Motor neuron (in vitro differentiated cells): Measurements from ENCODE around the gene MAP1LC3B2. TPM values are rescaled to one million over a fixed set of nuclear protein-coding genes. Genes with fewer than 3 reads are reported as not detected.
"Not testable (repeated sequence)": the region's sequence is repeated elsewhere in the genome, so short reads cannot be mapped to it uniquely, and the experiment has no call there.

Source experiments
- ATAC-seq, 8 experiments: fragments of 200-7000 bp; cut with Tn5 transposase; replicated peaks in 6 of 8; 2 replicates each; pipeline ENCODE4 v1.8.0; 2021; ENCODE audit warnings: mild to moderate bottlenecking in 8 of 8, moderate library complexity in 8 of 8
- H3K27ac ChIP-seq, 2 donors: fragments of 250-450 bp; sonication (Bioruptor Pico); 2 replicates each; pipeline ENCODE4 v1.9.0; 2021; ENCODE audit warnings: antibody characterized with exemption in 2 of 2, mild to moderate bottlenecking in 2 of 2, moderate library complexity in 1 of 2
- H3K4me1 ChIP-seq, 2 donors: fragments of 250-450 bp; sonication (Bioruptor Pico); replicated peaks in 1 of 2; 2 replicates each; pipeline ENCODE4 v1.6.1; 2021; ENCODE audit warnings: antibody characterized with exemption in 2 of 2, mild to moderate bottlenecking in 2 of 2, moderate library complexity in 1 of 2
- H3K4me3 ChIP-seq, 5 donors: fragments of 250-450 bp; sonication (Bioruptor Pico); 2 replicates each; pipeline ENCODE4 v1.9.0; 2021; ENCODE audit warnings: antibody characterized with exemption in 5 of 5, mild to moderate bottlenecking in 5 of 5, moderate library complexity in 4 of 5
- WGBS, 10 experiments: fragments of 450-650 bp; shearing (Covaris generic); methylation state at CpG; one replicate each; pipeline ENCODE4 v1.0.0; 2022; 5-methylcytosine and 5-hydroxymethylcytosine counted together
- in situ Hi-C, 9 experiments: fragments of 400-800 bp; cut with MboI; loops; one replicate each; pipeline ENCODE4 v1.15.0; 2021; ENCODE audit warnings: low sequenced_read_pairs in 9 of 9, low pct_unique_long_range_greater_than_20kb in 2 of 9; ENCODE audit not compliant: unreplicated experiment in 9 of 9
- total RNA-seq, 8 experiments: library from RNA; unstranded; fragments of 300-600 nt; gene quantifications; 2 replicates each; pipeline versions ENCODE4 v1.2.3 to v1.2.4, GENCODE V29; 2022

Gene MAP1LC3B2
- total RNA-seq, 8 experiments from 2014 or later = 0.61 to 3.8 (median 1.1) TPM

DNA sequence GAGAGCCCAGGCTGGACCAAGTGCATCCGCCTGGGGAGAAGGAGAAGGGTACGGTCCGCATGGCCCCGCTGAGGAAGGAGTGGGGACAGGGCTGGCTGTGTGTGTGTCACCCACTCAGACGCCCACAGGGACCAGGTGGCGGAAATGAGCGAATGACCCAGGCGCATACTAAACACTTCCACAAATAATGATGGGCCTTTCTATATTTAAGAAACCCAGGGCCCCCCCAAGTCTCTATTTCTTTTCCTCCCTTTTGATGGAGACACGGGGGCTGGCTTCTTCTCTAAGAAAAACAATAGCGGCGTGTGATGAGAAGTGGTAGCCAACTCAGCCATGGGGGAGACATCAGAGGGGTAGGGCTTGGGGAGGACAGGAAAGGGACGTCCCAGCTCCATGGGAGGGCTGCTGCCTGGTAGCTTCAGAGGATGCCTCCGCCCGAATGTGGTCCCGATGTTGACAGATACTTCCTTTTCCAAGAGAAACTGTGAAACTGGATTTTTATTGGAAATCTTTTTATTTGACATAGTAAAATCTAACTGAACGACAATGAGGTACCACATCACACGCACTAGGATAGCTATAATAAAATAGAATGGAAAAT, 6.3 kb upstream of the MAP1LC3B2 start:
- no peak overlapping the region for H3K4me3 ChIP-seq
- WGBS, 10 experiments = 88 to 100% (median 90%) methylated on average over 1 to 9 of the region's 17 CpGs; no CpG with 5 or more reads in 1 of the 10 experiments
- ATAC-seq = peak in 3 of 8 experiments; percentile 3 to 22 (median 15)
- H3K4me1 ChIP-seq = peaks cover 19 to 23% of the 10 kb centered on the region in 2 donors
- H3K27ac ChIP-seq = no peak overlapping the region
- in situ Hi-C loops = no loop called here

DNA sequence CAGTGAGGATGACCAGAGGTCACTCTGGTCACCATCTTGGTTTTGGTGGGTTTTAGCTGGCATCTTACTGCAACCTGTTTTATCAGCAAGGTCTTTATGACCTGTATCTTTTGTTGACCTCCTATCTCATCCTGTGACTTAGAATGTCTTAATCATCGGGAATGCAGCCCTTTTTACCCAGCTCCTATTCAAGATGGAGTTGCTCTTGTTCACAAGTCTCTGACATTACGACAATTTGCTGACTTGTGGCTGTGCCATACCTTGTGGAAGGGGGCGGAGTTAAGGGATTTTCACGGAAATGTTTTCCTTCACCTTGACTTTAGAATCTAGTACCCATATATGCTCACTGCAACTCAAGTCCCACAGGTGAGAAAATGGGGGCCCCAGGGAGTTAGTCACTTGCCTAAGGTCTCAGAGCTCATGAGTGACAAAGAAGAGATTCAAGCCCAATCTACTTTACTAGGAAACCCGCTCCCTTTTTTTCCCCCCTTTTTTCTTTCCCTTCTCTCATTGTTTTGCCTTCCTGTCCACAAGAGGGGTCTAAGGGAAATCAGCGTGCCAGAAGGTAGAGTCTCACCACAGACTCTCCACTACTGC, 2.7 kb upstream of the MAP1LC3B2 start:
- Histone ChIP-seq H3K27ac (no peak overlapping the region), H3K4me1 (peaks cover 14 to 15% of the 10 kb centered on the region in 2 donors), H3K4me3 (no peak overlapping the region)
- ATAC-seq = no peak
- 77 to 100% (median 99%) methylated on average over 1 to 5 of the region's 6 CpGs; no CpG with 5 or more reads in 2 of the 10 experiments for WGBS, 10 experiments
- in situ Hi-C loops = no loop called here

DNA sequence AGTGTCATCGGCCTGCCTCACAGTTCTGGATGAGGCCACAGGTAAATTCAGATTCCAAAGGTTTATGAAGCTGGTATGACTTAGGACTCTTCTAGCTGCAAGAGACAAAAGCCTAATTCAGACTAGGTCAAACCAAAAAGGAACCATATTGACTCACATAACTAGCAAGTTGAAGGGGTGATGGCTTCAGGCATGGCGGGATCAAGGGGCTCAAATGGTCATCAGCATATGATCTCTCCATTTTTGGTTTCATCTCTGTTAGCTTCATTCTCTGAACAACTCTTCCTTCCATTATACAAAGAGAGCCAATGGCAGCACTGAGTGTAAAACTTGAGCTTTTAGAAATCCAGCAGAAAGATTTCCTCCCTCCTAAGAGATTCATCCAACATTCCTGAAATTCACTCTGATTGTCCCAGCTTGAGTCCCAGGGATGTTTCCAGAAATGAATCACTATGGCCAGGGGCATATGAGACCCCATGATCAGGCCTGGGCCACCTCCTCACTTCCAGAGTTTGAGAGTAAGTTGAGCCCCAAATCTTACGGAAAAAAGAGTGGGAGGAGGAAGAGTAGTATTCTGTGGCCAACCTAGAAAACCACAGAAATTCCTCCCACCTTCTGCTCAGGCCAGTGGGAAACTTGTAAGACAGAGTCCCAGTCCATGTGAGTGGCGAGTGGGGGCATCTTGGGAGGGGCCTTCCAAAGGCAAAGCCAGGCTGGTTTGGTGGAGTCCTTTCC, 2.0 kb upstream of the MAP1LC3B2 start:
- peaks cover 11 to 15% of the 10 kb centered on the region in 2 donors for H3K4me1 ChIP-seq
- ATAC-seq = no peak
- no peak overlapping the region for H3K27ac ChIP-seq
- H3K4me3 ChIP-seq = no peak overlapping the region
- WGBS, 10 experiments = 69 to 100% (median 100%) methylated on average over 1 to 3 of the region's 4 CpGs; no CpG with 5 or more reads in 5 of the 10 experiments
- in situ Hi-C loops = no loop called here

DNA sequence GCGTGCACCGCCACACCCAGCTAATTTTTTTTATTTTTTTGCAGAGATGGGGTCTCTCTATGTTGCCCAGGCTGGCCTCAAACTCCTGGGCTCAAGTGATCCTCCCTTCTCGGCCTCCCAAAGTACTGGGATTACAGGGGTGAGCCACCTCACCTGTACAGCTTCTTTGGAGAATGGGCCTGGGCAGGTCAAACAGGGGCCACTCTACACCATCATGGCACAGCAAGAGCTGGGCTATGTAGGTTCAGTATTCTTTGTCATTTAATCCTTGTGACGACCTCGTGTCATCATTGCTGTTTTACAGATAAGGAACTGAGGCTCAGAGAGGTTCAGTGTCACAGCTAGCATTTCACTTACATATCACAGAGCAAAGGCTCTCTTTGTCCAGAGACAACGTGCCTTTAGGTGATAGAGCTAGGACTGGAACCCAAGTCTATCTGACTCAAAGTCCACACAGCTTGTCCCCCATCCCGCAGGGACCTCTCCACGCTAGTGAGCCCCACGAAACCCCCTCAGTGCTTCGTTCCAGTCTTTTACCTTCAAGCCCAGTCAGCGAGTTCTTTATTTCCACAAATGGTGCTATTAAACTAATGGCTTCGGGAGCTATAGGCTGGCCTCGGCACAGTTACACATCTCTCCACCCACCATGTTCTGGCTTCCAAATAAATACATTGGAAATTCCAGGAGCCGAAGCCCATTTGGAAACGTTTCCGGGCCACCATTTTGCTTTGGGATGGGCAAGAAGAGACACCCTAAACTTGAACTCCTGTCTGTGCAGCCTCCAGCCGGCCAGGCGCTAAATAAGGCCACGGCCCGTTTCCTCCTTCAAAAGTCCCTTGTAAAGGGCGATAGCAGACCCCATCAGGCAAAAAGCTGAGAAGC, 660 bp upstream of the MAP1LC3B2 start:
- in situ Hi-C loops = no loop called here
- no peak for ATAC-seq
- 81 to 100% (median 95%) methylated on average over 2 to 11 of the region's 21 CpGs; no CpG with 5 or more reads in 2 of the 10 experiments for WGBS, 10 experiments
- H3K4me3 ChIP-seq = no peak overlapping the region
- peaks cover 11 to 15% of the 10 kb centered on the region in 2 donors for H3K4me1 ChIP-seq
- H3K27ac ChIP-seq = no peak overlapping the region

DNA sequence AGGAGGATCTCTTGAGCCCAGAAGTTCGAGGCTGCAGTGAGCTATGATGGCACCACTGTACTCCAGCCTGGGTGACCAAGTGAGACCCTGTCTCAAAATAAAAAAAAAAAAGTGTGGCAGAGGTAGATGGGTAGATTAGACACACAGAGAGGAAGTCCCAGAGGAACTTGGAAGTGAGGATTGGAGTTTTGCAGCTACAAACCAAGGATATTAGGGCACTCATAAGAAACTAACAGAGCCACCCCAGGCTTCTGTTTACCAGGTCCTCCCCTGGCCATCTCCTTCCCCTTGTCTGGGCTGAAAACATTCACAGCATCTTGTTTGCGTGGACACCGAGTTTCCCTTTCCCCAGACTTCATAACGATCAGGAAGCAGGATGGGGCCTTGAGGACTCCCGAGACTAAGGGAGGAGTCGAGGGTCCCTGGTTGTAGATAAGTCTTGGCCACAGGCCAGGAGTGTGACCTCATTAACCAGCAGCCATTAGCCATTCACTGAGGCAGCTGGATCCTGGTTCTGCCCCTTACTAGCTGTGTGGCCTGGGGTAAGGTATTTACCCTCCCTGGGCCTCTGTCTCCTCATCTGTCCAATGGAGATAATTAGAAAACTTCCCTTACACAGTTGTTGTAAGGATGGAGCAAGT, 2.1 kb downstream of the MAP1LC3B2 start:
- H3K27ac ChIP-seq = no peak overlapping the region
- peaks cover 11 to 15% of the 10 kb centered on the region in 2 donors for H3K4me1 ChIP-seq
- ATAC-seq = no peak
- in situ Hi-C loops = no loop called here
- no peak overlapping the region for H3K4me3 ChIP-seq
- 67 to 100% (median 91%) methylated on average over 1 to 6 of the region's 6 CpGs; no CpG with 5 or more reads in 2 of the 10 experiments for WGBS, 10 experiments

DNA sequence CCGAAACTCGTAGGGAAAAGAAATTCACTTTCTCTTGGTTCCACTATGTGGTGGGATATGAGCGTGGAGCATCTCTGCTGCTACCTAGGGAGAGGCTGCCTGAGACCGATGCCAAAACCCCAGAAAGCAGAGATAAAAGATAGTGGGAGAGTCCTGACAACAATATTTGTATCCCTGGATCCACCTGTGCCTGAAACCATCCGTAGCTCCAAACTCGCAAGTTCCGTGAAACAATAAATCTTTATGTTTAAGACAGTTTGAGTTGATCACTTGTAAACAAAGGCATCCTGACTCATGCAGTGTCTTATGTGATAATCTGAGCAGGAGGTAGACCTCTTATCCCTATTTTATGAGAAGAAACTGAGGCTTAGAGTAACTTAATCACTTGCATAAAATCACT, 2.9 kb downstream of the MAP1LC3B2 start:
- in situ Hi-C loops = no loop called here
- Histone ChIP-seq H3K27ac (no peak overlapping the region), H3K4me1 (peaks cover 11 to 15% of the 10 kb centered on the region in 2 donors), H3K4me3 (no peak overlapping the region)
- ATAC-seq = no peak
- 45 to 100% (median 91%) methylated on average over 2 to 7 of the region's 7 CpGs; no CpG with 5 or more reads in 2 of the 10 experiments for WGBS, 10 experiments

DNA sequence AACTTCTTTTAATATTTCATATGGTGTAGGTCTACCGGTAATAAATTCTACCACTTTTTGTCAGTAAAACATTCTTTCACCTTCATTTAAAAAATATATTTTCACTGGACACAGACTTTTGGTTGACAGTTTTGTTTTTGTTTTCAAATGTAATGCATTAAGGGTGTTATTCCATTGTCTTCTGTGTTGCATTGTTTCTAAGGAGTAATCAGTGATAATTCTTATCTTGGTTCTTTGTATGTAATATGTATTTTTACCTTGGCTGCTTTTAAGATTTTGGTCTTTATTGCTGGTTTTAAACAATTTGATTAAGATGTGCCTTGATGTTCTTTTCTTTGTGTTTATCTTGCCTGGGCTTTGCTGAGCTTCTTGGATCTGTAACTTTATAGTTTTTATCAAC, 4.1 kb downstream of the MAP1LC3B2 start:
- Histone ChIP-seq H3K4me3 (no peak overlapping the region), H3K4me1 (peaks cover 11 to 15% of the 10 kb centered on the region in 2 donors), H3K27ac (no peak overlapping the region)
- 100% methylated on average over 1 of the region's 1 CpG; no CpG with 5 or more reads in 2 of the 10 experiments for WGBS, 10 experiments
- no peak for ATAC-seq
- in situ Hi-C loops = no loop called here

DNA sequence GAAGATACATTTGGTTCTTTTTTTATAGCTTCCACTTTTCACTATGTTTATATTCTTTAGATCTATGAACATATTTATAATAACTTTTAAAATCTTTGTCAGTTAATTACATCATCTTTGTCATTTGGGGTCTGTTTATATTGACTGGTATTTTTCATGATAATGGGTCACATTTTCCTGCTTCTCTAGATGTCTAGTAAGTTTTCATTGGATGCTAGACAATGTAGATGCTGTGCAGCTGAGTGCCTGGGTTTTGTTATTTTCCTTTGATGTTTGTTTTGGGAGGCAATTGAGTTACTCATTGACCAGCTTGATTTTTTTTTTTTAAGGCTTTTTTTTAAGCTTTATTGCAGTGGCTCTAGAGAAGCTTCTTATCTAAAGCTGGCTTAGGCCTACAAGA, 4.9 kb downstream of the MAP1LC3B2 start:
- no peak overlapping the region for H3K4me3 ChIP-seq
- H3K4me1 ChIP-seq = peaks cover 9 to 10% of the 10 kb centered on the region in 2 donors
- in situ Hi-C loops = no loop called here
- no peak for ATAC-seq
- no peak overlapping the region for H3K27ac ChIP-seq

DNA sequence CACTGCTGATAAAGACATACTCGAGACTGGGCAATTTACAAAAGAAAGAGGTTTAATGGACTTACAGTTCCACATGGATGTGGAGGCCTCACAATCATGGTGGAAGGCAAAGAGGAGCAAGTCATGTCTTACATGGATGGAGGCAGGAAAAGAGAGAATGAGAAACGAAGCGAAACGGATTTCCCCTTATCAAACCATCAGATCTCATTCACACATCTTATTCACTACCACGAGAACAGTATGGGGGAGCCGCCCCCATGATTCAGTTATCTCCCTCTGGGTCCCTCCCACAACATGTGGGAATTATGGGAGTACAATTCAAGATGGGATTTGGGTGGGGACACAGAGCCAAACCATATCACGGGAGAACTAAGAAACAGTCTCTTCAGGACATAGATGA, 6.0 kb downstream of the MAP1LC3B2 start:
- H3K4me1 ChIP-seq, H3K27ac ChIP-seq, ATAC-seq, H3K4me3 ChIP-seq, in situ Hi-C loops: not testable (repeated sequence)
- 29 to 100% (median 79%) methylated on average over 1 to 6 of the region's 7 CpGs; no CpG with 5 or more reads in 2 of the 10 experiments for WGBS, 10 experiments

DNA sequence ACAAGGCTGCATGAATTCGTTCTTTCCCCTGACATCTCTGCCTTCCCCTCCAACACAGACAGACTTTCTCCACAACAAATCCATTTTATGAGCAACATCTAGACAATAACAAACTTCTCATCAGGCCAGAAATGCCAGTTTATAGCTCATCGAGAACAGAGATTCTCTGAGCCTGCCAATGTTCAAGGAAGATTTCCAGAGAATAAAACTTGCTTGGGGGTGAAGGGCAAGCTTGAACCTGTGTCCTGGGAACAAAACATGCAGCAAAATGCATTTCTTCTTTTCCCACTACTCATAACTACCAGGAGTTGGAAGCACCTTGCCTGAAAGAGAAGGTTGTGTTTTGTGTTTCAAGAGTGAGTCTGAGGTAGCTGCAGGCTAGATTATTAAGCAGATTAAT, 6.8 kb downstream of the MAP1LC3B2 start:
- no peak for ATAC-seq
- in situ Hi-C loops = no loop called here
- 42 to 100% (median 80%) methylated on average over 1 to 2 of the region's 2 CpGs; no CpG with 5 or more reads in 3 of the 10 experiments for WGBS, 10 experiments

DNA sequence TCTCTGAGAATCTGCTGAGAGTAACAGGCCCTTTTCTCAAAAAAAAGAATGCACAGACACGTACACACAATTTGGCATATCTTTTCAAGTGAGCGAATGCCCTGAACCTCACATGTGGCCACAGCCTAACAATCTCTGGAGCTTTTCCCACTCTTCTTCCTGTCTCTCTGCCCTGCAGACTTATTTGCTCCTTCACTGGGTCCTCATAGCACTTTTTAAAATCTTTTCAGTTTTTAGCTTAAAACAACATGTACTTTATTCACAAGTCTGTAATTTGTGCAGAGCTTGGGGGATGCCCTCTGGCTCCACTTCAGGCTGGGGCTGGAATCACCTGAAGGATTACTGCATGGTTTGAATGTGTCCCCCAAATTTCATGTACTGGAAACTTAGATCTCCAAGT, 9.0 kb downstream of the MAP1LC3B2 start:
- no peak for ATAC-seq
- Histone ChIP-seq H3K27ac (no peak overlapping the region), H3K4me3 (no peak overlapping the region), H3K4me1 (no peaks in the 10 kb centered on the region)
- in situ Hi-C loops = no loop called here
- WGBS, 10 experiments = 0 to 100% (median 80%) methylated on average over 1 to 2 of the region's 2 CpGs; no CpG with 5 or more reads in 5 of the 10 experiments

More for the DNA sequence above, 6.8 kb downstream of the MAP1LC3B2 start:
- H3K27ac ChIP-seq = no peak overlapping the region
- H3K4me1 ChIP-seq = no peaks in the 10 kb centered on the region
- no peak overlapping the region for H3K4me3 ChIP-seq

DNA sequence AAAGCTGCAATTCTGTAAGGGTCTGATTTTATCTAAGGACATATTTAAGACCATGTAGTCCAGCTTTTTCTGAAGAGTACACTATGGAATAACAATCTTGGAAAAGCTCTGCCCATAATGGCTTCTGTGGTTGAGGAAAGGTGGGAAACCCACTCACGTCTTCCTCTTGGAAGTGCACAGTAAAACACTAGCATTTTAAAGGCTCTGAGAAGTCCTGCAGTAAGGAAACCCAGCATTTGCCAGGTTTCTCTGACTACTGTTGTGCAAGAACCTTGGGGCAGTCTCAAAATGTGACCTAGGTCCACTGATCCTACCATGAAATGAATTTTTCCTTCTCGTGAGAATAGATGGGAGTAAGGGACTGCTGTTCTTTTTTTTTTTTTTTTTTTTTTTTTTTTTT, 11.9 kb downstream of the MAP1LC3B2 start:
- WGBS, 10 experiments = 40 to 100% (median 83%) methylated on average over 1 to 2 of the region's 2 CpGs; no CpG with 5 or more reads in 2 of the 10 experiments
- no peak overlapping the region for H3K4me3 ChIP-seq
- no peak overlapping the region for H3K27ac ChIP-seq
- no peak for ATAC-seq
- H3K4me1 ChIP-seq = no peaks in the 10 kb centered on the region
- in situ Hi-C loops = no loop called here
